WTC11 (cell line): Measurements from ENCODE around the gene PAPSS1. TPM values are rescaled to one million over a fixed set of nuclear protein-coding genes. Genes with fewer than 3 reads are reported as not detected.

Experiments
- FOXP4 ChIP-seq: sonication (generic); formaldehyde crosslinking; IDR thresholded peaks from 2 replicates; pipeline ENCODE4 v1.8.0; 2022; ENCODE audit warnings: mild to moderate bottlenecking, missing genetic modification reagents
- total RNA-seq: library from RNA; stranded (reverse); gene quantifications from 3 replicates; pipeline ENCODE4 v1.2.3, GENCODE V29; 2021

The PAPSS1 gene
- total RNA-seq, 1 experiment from 2014 or later, result 62.9 TPM

DNA sequence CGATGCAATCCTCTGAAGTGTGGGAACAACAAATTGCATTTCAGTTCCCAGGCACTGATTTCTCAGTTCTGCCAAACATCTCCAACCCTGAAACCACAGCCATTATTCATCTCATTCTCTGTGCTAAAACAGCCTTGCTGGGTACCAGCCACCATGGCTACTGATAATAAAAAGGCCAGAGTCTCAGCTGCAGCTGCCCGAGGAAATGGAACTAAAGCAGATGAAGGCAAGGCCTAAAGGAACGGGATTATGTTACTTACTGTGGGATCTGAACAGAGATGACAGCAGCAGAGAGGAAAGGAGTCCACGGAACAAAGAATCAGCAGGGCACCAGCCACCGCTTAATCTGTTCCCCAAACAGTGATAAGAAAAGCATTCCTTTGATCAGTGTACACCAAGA is 155.7 kb downstream of the PAPSS1 start (continued):
- no peak for TF ChIP-seq FOXP4

Other genes starting within 250 kb of the PAPSS1 start
- gene SGMS2, start 104.7 kb upstream of the PAPSS1 start, total RNA-seq, result 0.16 to 1.3 TPM (median 0.72 TPM) in 3 replicates
- 2.9 to 4.9 TPM (median 4.9 TPM) in 3 replicates for gene CYP2U1, start 211.3 kb upstream of the PAPSS1 start, total RNA-seq